Measurements from ENCODE around the gene VPS8.

VPS8 gene

DNA sequence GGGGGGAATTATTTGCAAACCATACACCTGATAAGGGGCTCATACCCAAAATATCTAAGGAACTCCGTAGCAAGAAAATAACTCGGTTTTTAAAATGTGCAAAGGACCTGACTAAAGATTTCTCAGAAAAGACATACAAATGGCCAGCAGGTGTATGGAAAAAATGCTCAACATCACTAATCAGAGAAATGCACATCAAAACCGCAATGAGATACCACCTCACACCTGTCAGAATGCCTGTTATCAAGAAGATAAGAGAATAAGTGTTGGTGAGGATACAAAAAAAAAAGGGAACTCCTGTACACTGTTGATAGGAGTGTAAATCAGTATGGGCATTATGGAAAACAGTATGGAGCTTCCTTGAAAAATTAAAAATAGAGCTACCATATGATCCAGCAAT, 251.5 kb downstream of the VPS8 start:
- DNase-seq: no peak

DNA sequence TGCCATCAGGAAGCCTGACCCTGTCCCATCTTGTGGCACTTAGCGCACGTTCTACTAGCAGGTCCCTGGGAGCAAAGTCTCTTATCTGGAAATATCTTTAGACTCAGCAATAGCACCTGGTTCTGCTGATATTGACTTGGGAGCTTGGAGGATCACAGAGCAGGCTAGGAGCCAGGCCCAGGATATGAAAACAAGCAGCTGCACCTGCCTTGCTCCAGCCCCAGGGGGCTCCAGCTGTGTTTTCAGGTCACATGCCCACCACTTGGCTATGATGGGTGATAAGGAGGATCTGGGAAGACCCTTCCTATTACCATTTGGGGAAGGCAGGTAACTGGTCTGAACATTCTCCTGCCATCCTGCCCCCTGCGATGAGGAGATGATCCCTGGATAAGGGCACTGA, 253.1 kb downstream of the VPS8 start:
- no peak for DNase-seq

DNA sequence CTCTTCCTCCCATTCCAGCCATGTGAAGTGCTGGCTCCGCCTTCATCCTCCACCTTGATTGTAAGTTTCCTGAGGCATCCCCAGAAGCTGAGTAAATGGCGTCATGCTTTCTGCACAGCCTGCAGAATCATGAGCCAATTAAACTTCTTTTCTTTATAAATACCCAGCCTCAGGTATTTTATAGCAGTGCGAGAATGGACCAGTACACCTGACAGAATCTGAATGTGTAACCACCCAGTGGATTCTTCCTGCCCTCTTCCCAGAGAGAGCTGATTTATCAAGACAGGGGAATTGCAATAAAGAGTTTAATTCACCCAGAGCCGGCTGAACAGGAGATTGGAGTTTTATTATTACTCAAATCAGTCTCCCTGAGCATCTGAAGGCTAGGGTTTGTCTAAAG, 254.3 kb downstream of the VPS8 start:
- no peak for DNase-seq

DNA sequence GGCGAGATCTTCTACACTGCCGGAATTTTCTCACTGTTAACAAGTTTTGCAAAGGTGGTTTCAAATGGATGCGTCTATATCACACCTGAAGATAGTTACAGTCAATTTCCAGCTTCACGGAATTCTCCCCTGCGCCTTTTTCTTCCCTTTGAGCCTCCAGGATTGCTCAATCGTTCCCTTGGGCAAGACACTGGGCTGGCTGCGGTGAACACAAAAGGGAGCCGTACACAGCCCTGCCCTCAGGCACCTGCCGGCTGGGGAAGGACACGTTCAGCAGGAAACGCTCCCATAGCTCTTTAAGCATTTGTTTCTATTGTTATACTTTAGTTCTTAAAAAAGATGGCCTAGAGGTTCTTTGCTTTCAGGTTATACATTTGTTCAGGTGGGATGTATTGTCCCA, 255.2 kb downstream of the VPS8 start:
- no peak for DNase-seq

DNA sequence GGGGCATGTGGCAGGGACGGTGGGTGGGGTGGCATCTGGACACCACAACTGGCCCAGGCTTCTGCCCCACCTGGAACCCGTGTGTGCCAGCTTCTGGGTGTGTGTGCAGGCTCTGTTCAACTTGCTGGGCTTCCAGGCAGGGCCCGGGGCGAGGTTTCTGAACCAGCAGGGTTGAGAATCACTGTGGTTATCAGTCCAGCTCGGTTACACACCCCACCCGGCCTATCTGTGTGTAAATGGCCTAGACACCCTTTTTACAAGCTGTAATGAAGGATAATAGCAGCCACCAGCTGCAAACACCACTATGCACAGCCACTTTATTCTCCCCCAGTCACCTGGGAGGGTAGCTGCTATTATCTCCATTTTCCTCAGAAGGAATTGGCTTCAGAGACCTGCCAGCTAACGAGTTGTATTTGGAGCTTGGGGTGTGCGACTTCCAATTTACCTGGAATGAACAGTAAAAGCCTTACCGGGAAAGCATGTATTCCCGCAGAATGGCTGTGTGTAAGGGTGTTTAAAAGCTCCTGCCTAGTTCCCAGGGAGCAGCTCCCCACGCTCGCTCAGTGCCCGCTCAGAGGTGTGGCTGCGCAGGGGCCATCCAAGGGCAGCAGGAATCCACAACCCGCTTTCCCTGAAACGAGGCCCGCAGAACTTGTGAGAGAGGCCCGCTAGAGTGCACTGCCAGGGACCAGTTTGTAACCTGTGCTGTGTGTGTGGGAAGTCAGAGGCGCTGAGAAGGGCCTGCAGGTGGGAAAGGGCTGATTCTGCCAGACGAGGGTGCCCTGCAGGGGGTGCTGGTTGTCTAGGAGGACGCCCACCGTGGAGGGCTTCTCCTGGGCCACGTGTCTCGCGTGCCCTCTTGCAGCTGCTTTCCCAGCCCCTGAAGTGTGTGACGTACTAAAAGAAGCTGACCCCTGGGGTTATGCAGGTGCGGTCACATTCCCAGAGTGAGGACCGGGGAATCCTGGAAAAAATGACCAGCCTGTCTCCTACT, 257.4 kb downstream of the VPS8 start:
- DNase-seq: no peak

DNA sequence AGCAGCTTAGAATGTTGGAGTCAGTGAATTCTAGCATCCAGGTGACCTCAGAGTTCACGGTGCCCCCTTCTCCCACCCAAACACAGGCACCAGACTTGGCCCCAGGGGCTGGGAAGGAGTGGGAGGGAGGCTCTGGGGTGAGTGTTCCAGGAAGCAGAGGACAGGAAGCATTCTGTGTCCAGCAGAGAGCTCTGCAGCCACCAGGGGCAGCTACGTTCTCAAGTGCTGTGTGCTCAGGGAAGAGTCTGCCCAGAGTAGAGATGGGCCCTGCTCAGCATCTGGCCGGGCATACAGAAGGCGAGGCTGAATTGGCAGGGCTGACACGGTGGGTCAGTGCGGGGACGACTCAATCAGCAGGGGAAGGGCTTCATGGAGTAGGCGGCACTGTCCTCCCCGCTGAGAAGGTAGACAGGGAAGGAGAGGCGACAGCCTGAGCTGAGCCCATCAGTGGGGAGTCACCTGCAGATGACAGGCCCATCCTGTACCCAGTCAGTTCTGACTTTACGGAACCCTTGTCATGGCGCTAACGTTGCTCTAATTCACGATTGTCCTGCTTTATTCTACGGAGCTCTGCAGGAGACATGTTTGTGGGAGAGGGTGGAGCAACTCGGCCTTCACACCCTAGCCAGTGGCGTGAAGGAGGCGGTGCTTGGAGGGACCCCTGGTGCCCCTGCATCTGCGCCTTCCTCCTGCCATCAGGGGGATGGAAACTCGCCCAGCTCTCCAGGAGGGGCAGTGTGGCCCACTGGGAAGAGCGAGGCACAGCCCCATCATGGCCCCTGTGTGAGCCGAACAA, 258.7 kb downstream of the VPS8 start:
- DNase-seq: no peak

DNA sequence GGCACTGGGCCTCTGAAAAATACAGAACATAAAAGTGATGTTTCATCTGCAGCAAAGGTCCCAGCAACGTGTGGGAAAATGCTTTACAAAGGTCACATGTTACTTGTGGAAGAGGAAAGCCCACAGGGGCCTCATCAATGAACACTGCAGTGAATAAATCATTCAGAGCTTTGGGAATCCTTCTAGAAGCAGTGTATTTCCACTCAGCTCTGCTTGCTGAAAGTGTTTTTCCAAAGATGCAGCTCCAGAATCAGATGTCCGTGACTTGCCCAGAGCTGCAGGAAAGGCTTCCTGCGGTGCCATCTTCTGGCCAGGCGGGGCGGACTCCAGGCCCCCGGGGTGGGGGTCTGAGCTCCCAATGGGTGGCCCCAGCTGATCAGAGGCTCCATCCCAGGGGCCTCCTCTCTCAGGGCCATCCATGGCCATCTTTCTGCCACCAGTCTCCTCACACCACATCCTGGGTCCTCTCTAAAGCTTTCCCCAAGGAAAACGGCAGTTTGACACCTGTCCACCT, 259.4 kb downstream of the VPS8 start:
- DNase-seq: no peak

DNA sequence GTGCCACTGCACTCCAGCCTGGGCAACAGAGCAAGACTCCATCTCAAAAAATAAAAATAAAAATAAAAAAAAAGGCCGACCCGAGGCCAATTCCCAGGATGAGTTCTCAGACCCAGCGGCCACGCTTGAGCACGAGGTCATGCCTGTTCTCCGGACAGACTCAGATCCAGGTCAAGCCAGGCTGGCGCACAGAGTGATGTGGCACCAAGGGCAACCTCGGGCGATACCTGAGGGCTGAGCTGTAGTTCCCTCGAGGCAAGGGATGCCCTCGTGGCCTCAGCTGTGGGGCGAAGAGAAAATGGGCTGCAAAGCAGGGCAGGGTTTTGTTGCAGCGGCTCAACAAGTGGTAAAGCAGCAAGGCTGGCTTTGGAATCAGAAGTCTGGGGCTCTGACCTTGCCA, 263.6 kb downstream of the VPS8 start:
- no peak for DNase-seq

DNA sequence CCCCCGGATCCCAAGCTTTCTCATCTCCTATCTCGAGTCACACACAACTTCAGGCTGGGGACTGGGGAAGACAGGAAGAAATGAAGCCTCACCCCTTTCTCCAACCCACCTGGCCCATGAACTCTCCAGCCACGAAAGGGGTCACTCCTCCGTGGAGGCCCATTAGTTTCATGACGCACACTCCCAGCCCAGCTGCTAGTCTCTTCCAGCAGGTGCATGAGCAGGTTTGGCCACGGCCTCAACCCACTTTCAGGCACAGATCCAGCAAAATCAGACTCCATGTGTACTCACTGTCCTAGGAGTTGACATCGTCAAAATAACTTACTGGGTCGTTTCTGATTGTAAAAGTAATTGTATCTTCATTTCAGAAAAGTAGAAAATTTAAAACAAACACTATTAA, 264.3 kb downstream of the VPS8 start:
- no peak for DNase-seq

DNA sequence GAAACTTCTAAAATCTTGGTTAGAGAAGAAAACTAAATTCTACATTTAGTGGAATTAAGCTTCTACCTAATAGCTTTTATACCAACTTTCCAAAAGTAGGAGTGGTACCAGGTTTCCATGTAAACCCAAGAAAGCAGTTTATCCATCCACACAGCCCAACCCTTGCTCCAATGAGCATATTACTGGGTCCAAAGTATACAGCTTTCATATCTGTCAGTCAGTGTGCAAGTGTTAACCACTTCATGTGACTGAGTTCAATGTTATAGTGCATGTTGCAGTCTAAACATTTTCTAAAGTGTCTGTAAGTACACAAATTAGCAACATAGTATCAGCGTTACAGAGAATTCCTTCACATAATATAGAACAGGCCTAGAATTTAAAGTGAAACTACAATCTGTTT, 267.7 kb downstream of the VPS8 start:
- DNase-seq: no peak

DNA sequence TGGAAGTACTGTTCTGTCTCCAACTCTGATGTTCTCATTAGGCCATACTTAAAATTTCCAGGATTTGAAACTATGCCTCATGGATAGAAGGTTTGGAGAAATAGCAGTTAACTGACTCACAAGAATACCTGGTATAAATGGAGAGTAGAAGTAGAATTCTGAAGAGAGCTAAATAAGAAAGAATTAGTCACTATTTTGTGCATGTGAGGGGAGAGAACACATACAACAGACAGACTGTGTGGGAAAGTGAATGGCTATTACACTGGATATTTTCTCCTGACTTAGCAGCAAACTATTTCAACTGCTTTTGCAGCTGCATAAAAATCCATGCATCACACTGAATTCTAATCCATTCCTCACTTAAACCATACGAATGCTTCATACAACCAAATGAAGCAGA, 269.6 kb downstream of the VPS8 start:
- DNase-seq: no peak

DNA sequence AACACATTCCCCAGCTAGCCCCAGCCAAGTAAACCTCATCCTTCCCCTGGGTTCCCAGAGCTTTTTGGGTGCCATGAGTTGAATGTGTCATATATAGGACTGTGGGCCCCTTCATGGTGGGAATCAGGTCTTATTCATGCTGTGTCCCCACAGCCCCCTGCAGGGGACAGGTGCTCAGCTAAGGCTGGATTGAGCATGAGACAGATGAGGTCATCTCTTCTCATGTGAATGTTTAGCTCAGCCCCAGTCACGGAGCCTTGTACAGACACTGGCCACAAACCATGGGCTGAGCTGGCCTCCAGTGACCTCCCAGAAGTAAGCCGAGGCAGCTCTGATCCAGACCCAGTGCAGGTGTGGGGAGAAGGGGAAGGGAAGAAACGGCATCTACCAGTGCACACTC, 270.2 kb downstream of the VPS8 start:
- DNase-seq: no peak

DNA sequence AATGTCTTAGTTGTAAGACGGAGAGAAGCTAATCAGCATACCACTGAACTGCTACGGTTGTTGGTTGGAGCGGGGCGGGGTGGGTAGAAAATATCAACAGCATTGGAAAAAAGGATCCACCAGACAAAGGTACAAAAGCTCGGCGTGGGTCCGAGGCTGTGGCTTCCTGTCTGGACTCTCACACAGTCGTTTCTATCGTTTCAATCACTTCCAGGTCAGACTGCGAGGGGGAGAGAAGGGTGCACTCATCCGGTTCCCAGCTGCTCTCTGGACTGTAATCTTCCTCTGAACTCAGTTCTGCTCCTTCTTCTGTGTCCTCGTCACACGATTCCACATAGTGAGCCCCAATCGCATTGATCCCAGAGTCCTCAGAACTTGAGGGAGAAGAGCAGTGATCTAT, 270.9 kb downstream of the VPS8 start:
- no peak for DNase-seq

DNA sequence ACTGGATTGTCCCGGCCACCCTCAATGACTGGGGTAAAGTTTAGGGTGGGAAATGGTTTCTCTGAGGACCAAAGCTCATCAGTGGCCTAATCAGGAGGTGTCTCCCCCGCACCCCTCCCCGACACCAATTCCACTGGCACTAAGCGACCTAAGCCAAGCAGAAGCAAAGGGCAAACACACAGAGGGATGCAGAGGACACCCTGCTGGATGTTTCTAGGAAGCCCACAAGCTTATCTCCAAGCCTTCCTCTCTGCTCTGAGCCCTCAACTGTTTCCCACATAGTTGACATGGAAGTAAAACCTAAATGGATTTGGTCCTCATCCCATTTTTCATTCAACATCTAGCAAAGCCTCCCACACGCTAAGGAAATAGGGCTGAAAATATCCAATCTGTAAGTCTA, 272.4 kb downstream of the VPS8 start:
- DNase-seq: no peak

DNA sequence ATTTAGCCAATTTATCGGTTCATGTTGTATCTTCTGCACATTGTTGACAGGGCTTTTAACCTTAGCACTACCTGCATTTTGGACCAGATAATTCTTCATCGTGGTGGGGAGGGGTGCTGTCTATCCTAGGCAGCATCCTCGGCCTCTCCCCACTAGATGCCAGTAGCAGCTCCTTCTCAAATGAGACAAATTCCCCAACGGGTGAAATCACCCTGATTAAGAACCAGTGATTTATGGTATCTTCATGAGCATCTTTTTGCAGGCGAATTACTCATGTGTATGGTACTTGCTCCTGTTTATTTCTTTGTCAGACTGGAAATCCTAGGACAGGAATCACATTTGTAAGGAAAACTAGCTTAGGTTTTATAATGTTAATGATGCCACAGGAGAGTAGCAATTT, 272.9 kb downstream of the VPS8 start:
- DNase-seq: no peak

DNA sequence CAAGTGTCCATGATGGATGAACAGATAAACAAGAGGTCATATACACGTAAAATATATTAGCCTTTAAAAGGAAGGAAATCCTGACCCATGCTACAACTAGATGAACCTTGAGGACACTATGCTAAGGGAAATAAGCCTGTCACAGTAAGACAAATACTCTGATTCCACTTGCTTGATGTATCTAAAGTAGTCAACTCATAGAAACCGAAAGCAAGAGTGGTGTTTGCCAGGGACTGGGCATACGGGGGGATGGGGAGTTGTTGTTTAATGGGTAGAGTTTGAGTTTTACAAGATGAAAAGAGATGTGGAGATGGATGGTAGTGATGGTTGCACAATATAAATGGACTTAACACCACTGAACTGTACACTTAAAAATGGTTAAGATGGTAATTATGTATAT, 275.5 kb downstream of the VPS8 start:
- no peak for DNase-seq

DNA sequence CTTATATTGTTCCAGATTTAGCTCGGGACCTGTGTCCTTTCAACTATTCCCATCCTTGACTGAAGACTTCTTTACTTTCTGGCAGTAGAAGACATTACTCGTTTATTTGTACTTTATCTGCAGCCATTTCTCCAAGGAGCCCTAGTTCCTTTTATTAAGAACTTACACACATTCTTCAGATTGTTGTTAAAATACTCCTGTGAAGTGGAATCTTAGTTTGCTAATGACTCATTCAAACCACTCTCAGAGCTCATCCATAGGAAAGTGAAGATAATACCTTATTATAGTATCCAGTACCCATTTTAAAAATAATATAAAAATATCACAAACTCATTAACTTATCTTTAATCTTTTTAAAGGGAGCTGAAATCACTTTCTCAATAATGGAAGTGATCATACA, 277.4 kb downstream of the VPS8 start:
- DNase-seq: no peak

DNA sequence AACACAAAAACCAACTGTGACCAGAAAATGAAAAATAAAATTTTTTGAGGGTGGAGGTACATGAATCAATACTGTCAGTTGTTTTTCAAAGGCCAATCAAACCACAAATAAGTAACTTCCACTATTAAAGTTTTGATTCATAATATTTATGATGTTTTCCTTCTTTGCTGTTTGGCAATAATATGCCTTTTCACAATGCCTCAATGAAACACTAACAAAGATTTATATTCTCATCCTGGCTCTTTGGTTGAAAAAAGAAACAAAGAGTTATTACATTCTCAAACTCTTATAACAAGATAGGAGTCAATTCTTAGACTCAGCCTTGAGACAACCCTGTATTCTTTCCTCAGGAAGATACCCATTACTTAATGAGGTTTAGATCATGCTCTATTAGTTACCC, 277.8 kb downstream of the VPS8 start:
- no peak for DNase-seq

DNA sequence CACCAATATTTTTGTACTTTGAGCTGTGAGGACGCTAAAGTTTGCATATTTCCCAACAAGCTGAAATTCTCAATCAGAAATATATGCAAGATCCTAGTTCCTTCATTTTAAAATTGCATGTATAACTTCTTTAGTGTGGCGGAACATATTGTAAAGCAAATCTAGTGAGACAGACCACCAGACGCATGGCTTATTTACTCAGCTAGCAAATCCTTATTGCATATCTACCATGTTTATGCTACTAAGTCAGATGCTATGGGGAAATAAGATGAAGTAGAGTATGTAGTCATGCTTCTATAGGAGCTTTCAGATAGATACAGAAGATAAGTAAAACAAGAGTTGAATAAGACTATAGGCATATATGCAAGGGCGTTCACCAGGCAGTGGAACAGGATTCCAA, 278.8 kb downstream of the VPS8 start:
- DNase-seq: no peak

DNA sequence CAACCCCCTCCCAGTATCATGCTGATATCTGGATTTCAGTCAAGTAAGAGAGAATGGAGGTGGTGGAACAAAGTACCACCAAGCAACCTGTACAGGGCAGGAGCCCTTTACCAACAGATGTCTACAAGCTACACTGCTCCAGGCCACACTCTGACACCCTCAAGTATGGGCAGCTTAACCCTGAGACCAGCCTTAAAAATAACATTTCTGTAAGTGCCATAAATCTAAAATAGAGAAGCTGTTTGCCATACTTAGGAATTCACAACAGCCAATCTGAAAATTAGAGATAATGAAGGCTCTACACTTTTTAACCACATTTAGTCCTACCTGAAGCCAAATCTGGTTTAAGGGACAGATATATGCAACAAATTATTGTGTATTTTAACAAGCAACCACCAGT, 281.1 kb downstream of the VPS8 start:
- no peak for DNase-seq

DNA sequence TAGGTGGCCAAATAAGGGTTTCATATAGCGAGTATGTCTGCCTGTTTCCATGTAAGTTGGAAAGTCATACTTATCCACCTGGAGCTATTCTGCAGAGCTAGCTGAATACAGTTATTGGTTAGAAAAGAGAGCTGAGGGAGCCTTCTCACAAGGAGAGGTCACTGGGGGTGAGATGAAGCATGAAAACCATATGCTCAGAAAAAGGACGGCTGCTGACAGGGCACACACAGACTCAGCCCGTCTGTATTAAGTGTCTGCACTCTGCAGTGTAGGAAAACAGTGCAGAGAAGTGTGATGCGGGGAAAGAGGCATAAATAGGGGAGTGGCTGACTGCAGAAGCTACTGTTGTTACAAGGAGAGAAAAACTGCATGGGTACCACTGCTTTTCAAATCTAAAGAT, 282.7 kb downstream of the VPS8 start:
- no peak for DNase-seq

All from NCI-H2029 (cell line).